Mesenchymal stem cell (in vitro differentiated cells and primary cell): ENCODE measurements around the gene ITSN1.

Experiments used
- DNase-seq: peaks from one replicate; pipeline ENCODE4 v3.0.0-alpha.2; 2013
- H2AFZ ChIP-seq: one replicate; pipeline ENCODE4 v1.6.1; 2013; ENCODE audit warnings: low read depth, mild to moderate bottlenecking, control low read depth, inconsistent platforms, low read length, moderate library complexity
- H2AK5ac ChIP-seq: 2 replicates; pipeline ENCODE4 v1.6.1; 2013; ENCODE audit warnings: low read length, moderate library complexity, mild to moderate bottlenecking, inconsistent platforms; ENCODE audit not compliant: severe bottlenecking
- H2BK120ac ChIP-seq: one replicate; pipeline ENCODE4 v1.6.1; 2013; ENCODE audit warnings: low read depth, mild to moderate bottlenecking, inconsistent platforms, low read length, moderate library complexity
- H2BK12ac ChIP-seq, 2 experiments: one replicate each; pipeline ENCODE4 v1.6.1; 2013; ENCODE audit warnings: inconsistent platforms in 2 of 2, low read length in 2 of 2, mild to moderate bottlenecking in 2 of 2, moderate library complexity in 2 of 2, control low read depth in 1 of 2
- H2BK15ac ChIP-seq: one replicate; pipeline ENCODE4 v1.6.1; 2013; ENCODE audit warnings: mild to moderate bottlenecking, low read depth, inconsistent platforms; ENCODE audit not compliant: poor library complexity, severe bottlenecking
- H2BK5ac ChIP-seq: 2 replicates; pipeline ENCODE4 v1.6.1; 2013; ENCODE audit warnings: low read depth, mild to moderate bottlenecking, low read length, control low read depth, inconsistent platforms; ENCODE audit not compliant: poor library complexity, severe bottlenecking
- H3K14ac ChIP-seq, 2 experiments: one replicate each; pipeline ENCODE4 v1.6.1; 2013; ENCODE audit warnings: inconsistent platforms in 2 of 2, low read length in 2 of 2, control low read depth in 1 of 2, mild to moderate bottlenecking in 1 of 2, moderate library complexity in 1 of 2
- H3K18ac ChIP-seq, 2 experiments: one replicate each; pipeline ENCODE4 v1.6.1; 2013; ENCODE audit warnings: inconsistent platforms in 2 of 2, low read length in 2 of 2, control low read depth in 1 of 2, low read depth in 1 of 2, mild to moderate bottlenecking in 1 of 2
- H3K23ac ChIP-seq, 2 experiments: one replicate each; pipeline ENCODE4 v1.6.1; 2013; ENCODE audit warnings: inconsistent platforms in 2 of 2, low read length in 2 of 2, mild to moderate bottlenecking in 2 of 2, moderate library complexity in 2 of 2, control low read depth in 1 of 2
- H3K27ac ChIP-seq: 2 replicates; pipeline ENCODE4 v1.5.1; 2013; ENCODE audit warnings: mild to moderate bottlenecking, moderate library complexity, low read length, control low read depth, inconsistent platforms; ENCODE audit not compliant: poor library complexity, severe bottlenecking
- H3K27me3 ChIP-seq, 2 experiments: 2 replicates each; pipeline versions ENCODE4 v1.6.1 to v1.7.0; 2013; ENCODE audit warnings: low read length in 2 of 2, mild to moderate bottlenecking in 2 of 2, moderate library complexity in 2 of 2, control low read depth in 1 of 2, inconsistent platforms in 1 of 2; ENCODE audit not compliant: control insufficient read depth in 1 of 2, insufficient read depth in 1 of 2
- H3K36me3 ChIP-seq, 2 experiments: 2 replicates each; pipeline versions ENCODE4 v1.6.1 to v1.7.0; 2013; ENCODE audit warnings: low read length in 2 of 2, control low read depth in 1 of 2, inconsistent platforms in 1 of 2, low read depth in 1 of 2, mild to moderate bottlenecking in 1 of 2; ENCODE audit not compliant: insufficient read depth in 2 of 2, control insufficient read depth in 1 of 2
- H3K4ac ChIP-seq, 2 experiments: one replicate each; pipeline ENCODE4 v1.6.1; 2013; ENCODE audit warnings: inconsistent platforms in 2 of 2, low read length in 2 of 2, mild to moderate bottlenecking in 2 of 2, moderate library complexity in 2 of 2, control low read depth in 1 of 2, low read depth in 1 of 2
- H3K4me1 ChIP-seq: 2 replicates; pipeline ENCODE4 v1.6.1; 2013; ENCODE audit warnings: low read depth, low read length, control low read depth; ENCODE audit not compliant: control insufficient read depth, insufficient read depth
- H3K4me2 ChIP-seq: 2 replicates; pipeline ENCODE4 v1.6.1; 2013; ENCODE audit warnings: low read length, mild to moderate bottlenecking, inconsistent platforms; ENCODE audit not compliant: poor library complexity, severe bottlenecking
- H3K4me3 ChIP-seq, 2 experiments: 2 replicates each; pipeline versions ENCODE4 v1.5.1 to v1.7.0; 2013; ENCODE audit warnings: low read length in 2 of 2, mild to moderate bottlenecking in 2 of 2, control low read depth in 1 of 2, low read depth in 1 of 2; ENCODE audit not compliant: insufficient read depth in 1 of 2
- H3K79me1 ChIP-seq: replicated peaks from 2 replicates; pipeline ENCODE4 v1.6.1; 2013; ENCODE audit warnings: mild to moderate bottlenecking, control low read depth, low read length, inconsistent platforms; ENCODE audit not compliant: poor library complexity, severe bottlenecking
- H3K9ac ChIP-seq: 2 replicates; pipeline ENCODE4 v1.7.0; 2013; ENCODE audit warnings: mild to moderate bottlenecking, low read length, moderate library complexity
- H3K9me3 ChIP-seq: 2 replicates; pipeline ENCODE4 v1.7.0; 2013; ENCODE audit warnings: mild to moderate bottlenecking, low read length; ENCODE audit not compliant: control insufficient read depth
- H4K8ac ChIP-seq: one replicate; pipeline ENCODE4 v1.6.1; 2013; ENCODE audit warnings: inconsistent platforms, mild to moderate bottlenecking, low read length, moderate library complexity
- H4K91ac ChIP-seq: one replicate; pipeline ENCODE4 v1.6.1; 2013; ENCODE audit warnings: mild to moderate bottlenecking, low read length, inconsistent platforms
- WGBS: methylation state at CpG from one replicate; pipeline ENCODE4 v1.1.7; 2013; ENCODE audit warnings: mixed read lengths; 5-methylcytosine and 5-hydroxymethylcytosine counted together

Gene ITSN1

DNA sequence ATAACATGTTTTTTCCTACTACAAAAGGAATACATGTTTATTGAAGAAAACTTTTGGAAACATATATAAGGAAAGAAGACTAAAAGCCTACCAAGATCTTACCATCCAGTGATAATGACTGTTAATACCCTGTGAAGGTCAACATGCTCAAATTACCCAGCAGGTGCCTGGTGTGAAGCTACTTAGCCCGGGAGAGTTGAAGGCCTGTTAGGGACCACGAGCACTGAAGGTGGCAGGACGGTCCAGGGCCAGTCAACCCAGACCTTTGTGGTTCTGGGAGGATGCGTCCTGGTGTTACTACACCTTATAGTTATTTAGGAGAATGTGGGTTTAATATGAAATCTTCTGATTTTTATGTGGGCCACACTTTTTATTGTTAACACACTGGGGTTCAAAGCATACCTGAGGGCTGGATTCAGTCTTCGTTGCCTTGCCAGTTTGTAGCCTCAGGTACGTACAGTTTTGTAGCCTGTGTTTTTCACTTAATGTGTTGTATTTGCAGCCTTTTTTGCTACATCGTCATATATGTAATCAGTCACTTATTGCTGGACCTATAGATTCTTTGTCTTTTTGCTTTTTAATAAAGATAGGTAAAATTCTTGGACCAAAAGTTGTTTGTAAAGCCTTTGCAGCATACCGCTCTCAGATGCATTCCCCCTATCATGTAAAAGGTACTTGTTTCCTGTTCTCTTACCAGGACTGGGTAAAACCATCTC is 9.8 kb downstream of the ITSN1 start:
- no peak overlapping the region for H2BK5ac ChIP-seq
- H3K9ac ChIP-seq = no peak overlapping the region
- H3K27ac ChIP-seq = no peak overlapping the region
- H4K91ac ChIP-seq = no peak overlapping the region
- no peak overlapping the region for H2BK12ac ChIP-seq
- no peak for DNase-seq
- 88% methylated on average over 7 of the region's 8 CpGs for WGBS
- no peak overlapping the region for H3K14ac ChIP-seq
- no peak overlapping the region for H3K4me3 ChIP-seq
- H2BK15ac ChIP-seq = no peak overlapping the region
- no peak overlapping the region for H3K4ac ChIP-seq
- H2BK120ac ChIP-seq = no peak overlapping the region
- H3K4me1 ChIP-seq = peaks cover 16% of the 10 kb centered on the region
- H3K18ac ChIP-seq = no peak overlapping the region
- H3K4me2 ChIP-seq = no peak overlapping the region
- H4K8ac ChIP-seq = no peak overlapping the region
- H3K9me3 ChIP-seq = no peaks in the 10 kb centered on the region
- no peaks in the 10 kb centered on the region for H3K36me3 ChIP-seq
- no peak overlapping the region for H3K23ac ChIP-seq
- H3K27me3 ChIP-seq = no peaks in the 10 kb centered on the region
- H3K79me1 ChIP-seq = peaks cover 6% of the 10 kb centered on the region
- H2AK5ac ChIP-seq = no peak overlapping the region
- H2AFZ ChIP-seq = no peak overlapping the region

DNA sequence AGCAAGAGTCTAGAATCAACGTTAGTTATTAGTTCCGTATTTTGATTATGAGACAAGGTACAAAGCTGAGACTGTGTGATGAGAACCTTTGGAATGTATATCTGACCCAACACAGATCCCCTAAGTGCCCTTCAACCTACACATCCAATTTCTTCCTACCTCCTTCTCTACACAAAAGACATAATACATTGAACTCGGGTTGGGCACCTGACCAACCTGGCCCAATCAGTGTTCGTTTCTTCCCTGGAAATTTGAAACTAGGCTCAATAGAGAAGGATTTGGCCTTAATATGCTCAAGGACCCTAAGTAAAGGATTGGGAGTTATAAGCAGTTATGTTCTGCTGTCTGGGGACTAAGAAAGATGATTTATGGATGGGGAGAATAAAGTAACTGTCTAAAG is 12.1 kb downstream of the ITSN1 start:
- no peak overlapping the region for H4K91ac ChIP-seq
- no peak overlapping the region for H2AFZ ChIP-seq
- no peaks in the 10 kb centered on the region for H3K9me3 ChIP-seq
- H3K4ac ChIP-seq = no peak overlapping the region
- no peak overlapping the region for H2BK12ac ChIP-seq
- H3K27ac ChIP-seq = peak overlapping the region; percentile 12
- no peak overlapping the region for H2BK15ac ChIP-seq
- H3K9ac ChIP-seq = no peak overlapping the region
- peaks cover 5% of the 10 kb centered on the region for H3K79me1 ChIP-seq
- H4K8ac ChIP-seq = no peak overlapping the region
- 72% methylated on average over 2 of the region's 4 CpGs for WGBS
- H2AK5ac ChIP-seq = peak overlapping the region; percentile 85
- H3K36me3 ChIP-seq = no peaks in the 10 kb centered on the region
- H3K23ac ChIP-seq = no peak overlapping the region
- H3K4me2 ChIP-seq = no peak overlapping the region
- H3K18ac ChIP-seq = no peak overlapping the region
- peaks cover 15% of the 10 kb centered on the region for H3K4me1 ChIP-seq
- no peak for DNase-seq
- no peaks in the 10 kb centered on the region for H3K27me3 ChIP-seq
- no peak overlapping the region for H2BK120ac ChIP-seq
- no peak overlapping the region for H2BK5ac ChIP-seq
- no peak overlapping the region for H3K4me3 ChIP-seq
- H3K14ac ChIP-seq = no peak overlapping the region

DNA sequence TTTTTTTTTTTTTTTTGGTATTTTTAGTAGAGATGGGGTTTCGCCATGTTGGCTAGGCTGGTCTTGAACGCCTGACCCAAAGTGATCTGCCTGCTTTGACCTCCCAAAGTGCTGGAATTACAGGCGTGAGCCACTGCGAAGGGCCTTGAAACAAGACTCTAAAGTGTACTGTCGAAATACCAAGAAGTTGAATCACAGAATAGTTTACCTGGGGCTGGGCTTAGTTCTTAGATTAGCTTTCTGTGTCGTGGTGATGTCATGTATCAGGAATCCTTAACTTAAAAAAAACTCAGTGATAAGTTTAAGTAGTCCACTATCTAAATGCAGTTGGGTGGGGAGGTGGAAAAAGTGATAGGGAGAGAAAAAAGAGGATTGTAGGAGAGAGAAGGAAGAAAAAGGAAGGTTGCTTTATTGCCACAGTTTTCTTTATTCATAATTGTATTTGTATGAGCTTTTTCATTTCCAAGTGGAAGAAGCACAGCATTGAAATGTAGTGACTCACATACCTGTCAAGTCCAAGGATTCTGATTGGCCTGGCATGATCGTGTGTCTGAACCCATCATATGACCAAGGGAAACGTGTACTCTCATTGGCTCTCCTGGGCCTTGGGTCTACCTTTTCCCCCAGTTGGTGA is 13.4 kb downstream of the ITSN1 start:
- no peak overlapping the region for H3K9ac ChIP-seq
- peaks cover 12% of the 10 kb centered on the region for H3K4me1 ChIP-seq
- H3K18ac ChIP-seq = no peak overlapping the region
- no peaks in the 10 kb centered on the region for H3K27me3 ChIP-seq
- H3K4me2 ChIP-seq = no peak overlapping the region
- WGBS = 13% methylated on average over 8 of the region's 8 CpGs
- no peak overlapping the region for H2BK15ac ChIP-seq
- no peak overlapping the region for H2AK5ac ChIP-seq
- H4K91ac ChIP-seq = no peak overlapping the region
- peak overlapping the region; percentile 97 for H3K27ac ChIP-seq
- no peak overlapping the region for H2BK5ac ChIP-seq
- no peak overlapping the region for H3K23ac ChIP-seq
- H3K4me3 ChIP-seq = no peak overlapping the region
- peak; percentile 84 for DNase-seq
- no peak overlapping the region for H3K4ac ChIP-seq
- H2BK120ac ChIP-seq = no peak overlapping the region
- peaks cover 5% of the 10 kb centered on the region for H3K79me1 ChIP-seq
- no peak overlapping the region for H3K14ac ChIP-seq
- no peak overlapping the region for H2AFZ ChIP-seq
- peak overlapping the region; percentile 4 to 27 for H2BK12ac ChIP-seq
- H3K9me3 ChIP-seq = no peaks in the 10 kb centered on the region
- H4K8ac ChIP-seq = no peak overlapping the region
- no peaks in the 10 kb centered on the region for H3K36me3 ChIP-seq

DNA sequence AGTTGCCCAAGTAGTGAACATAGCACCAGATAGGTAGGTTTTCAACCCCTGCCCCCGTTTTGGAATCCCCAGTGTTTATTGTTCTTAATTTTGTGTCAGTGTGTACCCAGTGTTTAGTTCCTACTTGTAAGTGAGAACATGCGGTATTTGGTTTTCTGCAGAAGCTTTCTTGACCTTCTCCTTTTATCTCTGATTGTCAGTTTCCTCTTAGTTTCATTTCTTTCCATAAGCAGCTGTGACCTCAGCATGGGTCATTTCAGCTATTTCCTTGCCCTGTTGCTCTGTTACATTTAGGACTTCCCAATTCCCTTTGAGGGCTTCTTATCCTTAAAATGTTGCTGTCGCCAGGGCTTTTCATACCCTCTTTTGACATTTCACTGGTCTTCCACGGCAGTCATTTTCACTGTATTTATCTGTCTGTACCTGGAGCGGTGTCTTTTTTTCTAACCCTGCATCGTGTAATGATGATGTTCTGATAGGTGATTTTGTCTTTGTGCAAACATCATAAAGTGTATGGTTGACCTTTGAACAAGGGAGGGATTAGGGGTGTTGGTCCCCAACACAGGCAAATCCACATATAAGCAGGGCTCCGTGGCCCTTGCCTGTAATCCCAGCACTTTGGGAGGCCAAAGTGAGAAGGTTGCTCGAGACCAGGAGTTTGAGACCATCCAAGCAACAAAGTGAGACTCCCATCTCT is 15.0 kb downstream of the ITSN1 start:
- H2AK5ac ChIP-seq = peak overlapping the region; percentile 82
- no peak overlapping the region for H3K27ac ChIP-seq
- no peak overlapping the region for H2AFZ ChIP-seq
- DNase-seq = peak; percentile 50
- H2BK120ac ChIP-seq = no peak overlapping the region
- H4K8ac ChIP-seq = no peak overlapping the region
- H3K14ac ChIP-seq = no peak overlapping the region
- no peaks in the 10 kb centered on the region for H3K36me3 ChIP-seq
- peak overlapping the region in 1 of 2 experiments; percentile 76 for H3K23ac ChIP-seq
- H3K9ac ChIP-seq = no peak overlapping the region
- H3K4me3 ChIP-seq = no peak overlapping the region
- H3K18ac ChIP-seq = no peak overlapping the region
- no peak overlapping the region for H4K91ac ChIP-seq
- 55% methylated on average over 5 of the region's 8 CpGs for WGBS
- H2BK5ac ChIP-seq = no peak overlapping the region
- peaks cover 7% of the 10 kb centered on the region for H3K4me1 ChIP-seq
- H3K9me3 ChIP-seq = no peaks in the 10 kb centered on the region
- H3K4me2 ChIP-seq = no peak overlapping the region
- no peaks in the 10 kb centered on the region for H3K27me3 ChIP-seq
- no peak overlapping the region for H3K4ac ChIP-seq
- H2BK15ac ChIP-seq = no peak overlapping the region
- peak overlapping the region in 1 of 2 experiments; percentile 97 for H2BK12ac ChIP-seq
- peaks cover 9% of the 10 kb centered on the region for H3K79me1 ChIP-seq
